HG03469 (cell line): Measurements from ENCODE around the gene SLC38A10.
"Not testable (repeated sequence)": the region's sequence is repeated elsewhere in the genome, so short reads cannot be mapped to it uniquely, and the experiment has no call there.

Experiments used
- ATAC-seq: cut with Tn5 transposase; IDR thresholded peaks from one replicate; pipeline ENCODE4 v1.9.1; 2021; ENCODE audit warnings: mild to moderate bottlenecking, moderate library complexity, moderate number of reproducible peaks; ENCODE audit not compliant: unreplicated experiment

Gene SLC38A10

GRCh38 chr17:81313776-81314397 is 18.8 kb upstream of the SLC38A10 start:
- ATAC-seq, result no peak

GRCh38 chr17:81312624-81313325 is 17.7 kb upstream of the SLC38A10 start:
- no peak for ATAC-seq

GRCh38 chr17:81311946-81312345 is 16.8 kb upstream of the SLC38A10 start:
- ATAC-seq, result no peak

GRCh38 chr17:81310949-81311550 is 15.9 kb upstream of the SLC38A10 start:
- ATAC-seq, result no peak

- ATAC-seq, result no peak
Observed at GRCh38 chr17:81309859-81310839, 15.0 kb upstream of the SLC38A10 start.

GRCh38 chr17:81309140-81309858 is 14.2 kb upstream of the SLC38A10 start:
- no peak for ATAC-seq

GRCh38 chr17:81308784-81309139 is 13.7 kb upstream of the SLC38A10 start:
- ATAC-seq, result not testable (repeated sequence)

GRCh38 chr17:81307636-81308560 is 12.8 kb upstream of the SLC38A10 start:
- no peak for ATAC-seq

GRCh38 chr17:81306898-81307510 is 11.9 kb upstream of the SLC38A10 start:
- no peak for ATAC-seq

GRCh38 chr17:81306491-81306890 is 11.4 kb upstream of the SLC38A10 start:
- no peak for ATAC-seq

- no peak for ATAC-seq
Observed at GRCh38 chr17:81305051-81305630, 10.0 kb upstream of the SLC38A10 start.

- ATAC-seq, result no peak
Observed at GRCh38 chr17:81304196-81305015, 9.3 kb upstream of the SLC38A10 start.

- no peak for ATAC-seq
Observed at GRCh38 chr17:81303385-81303784, 8.3 kb upstream of the SLC38A10 start.

- ATAC-seq, result no peak
Observed at GRCh38 chr17:81302861-81303333, 7.8 kb upstream of the SLC38A10 start.

GRCh38 chr17:81302324-81302723 is 7.2 kb upstream of the SLC38A10 start:
- no peak for ATAC-seq

GRCh38 chr17:81301195-81302144 is 6.4 kb upstream of the SLC38A10 start:
- no peak for ATAC-seq
